K562 (cell line): Measurements from ENCODE around the gene AP4S1. TPM values are rescaled to one million over a fixed set of nuclear protein-coding genes. Genes with fewer than 3 reads are reported as not detected.

Experiments used
- ATAC-seq: fragments of 200-7000 bp; cut with Tn5 transposase; 3 replicates; pipeline ENCODE4 v1.9.1; 2020; ENCODE audit warnings: moderate library complexity
- BruUV-seq: library from RNA; stranded (reverse); fragments of 400-500 nt; replicated peaks from 2 replicates; lab custom pipeline; 2021; lab: Mats Ljungman, UMichigan
- CTCF ChIA-PET: fragments of 300-600 bp; formaldehyde crosslinking; extraction: SDS; loops from one replicate; lab custom pipeline; 2021; ENCODE audit warnings: low intra/inter-chr PET ratio; lab: Yijun Ruan, JAX
- POLR2A ChIA-PET: fragments of 300-600, 350-650 bp; sonication (Branson Sonifier 250); formaldehyde crosslinking; extraction: SDS; loops from one replicate; lab custom pipeline; 2021; ENCODE audit warnings: antibody characterized with exemption, inconsistent platforms; lab: Yijun Ruan, JAX
- DNase-seq, 4 experiments: peaks; one replicate each; pipeline versions ENCODE4 v3.0.0 to v3.0.0-alpha.2; 2011 to 2018; ENCODE audit warnings: low spot score in 3 of 4, mixed read lengths in 3 of 4; ENCODE audit errors: extremely low read depth in 1 of 4
- FAIRE-seq: peaks from 2 replicates; lab custom pipeline; 2011; peaks lifted over from hg19 to GRCh38; lab: Jason Lieb, UNC
- H2AFZ ChIP-seq: 2 replicates; pipeline ENCODE4 v1.6.0; 2011; ENCODE audit warnings: low read depth, low read length, control low read depth, inconsistent platforms
- H3K27ac ChIP-seq: fragments of 200-600 bp; 3 replicates; pipeline ENCODE4 v1.8.0; 2011; ENCODE audit warnings: low read depth, mild to moderate bottlenecking, control low read depth, inconsistent platforms, low read length, moderate library complexity, mixed read lengths; ENCODE audit errors: extremely low read depth
- H3K27me3 ChIP-seq, 2 experiments: fragments of 300-600 bp in 1 of 2; 2 replicates in 1 of 2; 3 replicates in 1 of 2; pipeline versions ENCODE4 v1.6.0 to v1.8.0; 2011; ENCODE audit warnings: inconsistent platforms in 2 of 2, low read length in 2 of 2, mild to moderate bottlenecking in 1 of 2, mixed read lengths in 1 of 2, moderate library complexity in 1 of 2; ENCODE audit not compliant: control insufficient read depth in 2 of 2, insufficient read depth in 2 of 2
- H3K36me3 ChIP-seq: fragments of 300-600 bp; 3 replicates; pipeline ENCODE4 v1.8.0; 2011; ENCODE audit warnings: mild to moderate bottlenecking, low read length, inconsistent platforms; ENCODE audit not compliant: control insufficient read depth, insufficient read depth
- H3K4me1 ChIP-seq, 2 experiments: fragments of 200-600 bp in 1 of 2; replicated peaks in 1 of 2; 2 replicates in 1 of 2; 3 replicates in 1 of 2; pipeline versions ENCODE4 v1.5.1 to v1.8.0; 2011; ENCODE audit warnings: inconsistent platforms in 2 of 2, low read length in 2 of 2, mild to moderate bottlenecking in 1 of 2, mixed read lengths in 1 of 2, moderate library complexity in 1 of 2; ENCODE audit not compliant: control insufficient read depth in 2 of 2, insufficient read depth in 2 of 2
- H3K4me2 ChIP-seq: 2 replicates; pipeline ENCODE4 v1.6.1; 2011; ENCODE audit warnings: low read length, control low read depth, inconsistent platforms, mixed read lengths; ENCODE audit not compliant: insufficient read depth
- H3K4me3 ChIP-seq: fragments of 200-600 bp; sonication (generic), shearing (Covaris generic); 2 replicates; pipeline ENCODE4 v1.5.1; 2016; ENCODE audit warnings: control low read depth, inconsistent platforms
- H3K79me2 ChIP-seq: fragments of 200-600 bp; 3 replicates; pipeline ENCODE4 v1.8.0; 2011; ENCODE audit warnings: low read length, inconsistent platforms; ENCODE audit not compliant: control insufficient read depth, insufficient read depth
- H3K9ac ChIP-seq, 2 experiments: 2 replicates each; pipeline versions ENCODE4 v1.6.0 to v1.6.1; 2011; ENCODE audit warnings: low read depth in 2 of 2, low read length in 2 of 2, control low read depth in 1 of 2, inconsistent platforms in 1 of 2, mild to moderate bottlenecking in 1 of 2, mixed read lengths in 1 of 2; ENCODE audit not compliant: insufficient read depth in 1 of 2
- H3K9me1 ChIP-seq: one replicate; pipeline ENCODE4 v1.6.0; 2011; ENCODE audit warnings: inconsistent platforms, mild to moderate bottlenecking, low read length, moderate library complexity; ENCODE audit not compliant: control insufficient read depth, insufficient read depth
- H3K9me3 ChIP-seq: replicated peaks from 2 replicates; pipeline ENCODE4 v1.5.1; 2011; ENCODE audit warnings: low read depth, low read length, inconsistent platforms; ENCODE audit not compliant: control insufficient read depth, insufficient read depth
- H4K20me1 ChIP-seq: replicated peaks from 2 replicates; pipeline ENCODE4 v1.6.1; 2011; ENCODE audit warnings: low read length, inconsistent platforms, mixed read lengths; ENCODE audit not compliant: control insufficient read depth, insufficient read depth
- EZH2 ChIP-seq: IDR thresholded peaks from 2 replicates; pipeline ENCODE4 v1.6.1; 2012; ENCODE audit warnings: low read depth, mild to moderate bottlenecking, inconsistent platforms, low read length, borderline replicate concordance
- FOXJ2 ChIP-seq: fragments of 200-800 bp; sonication (Bioruptor generic); IDR thresholded peaks from 2 replicates; pipeline ENCODE4 v1.6.1; 2016; ENCODE audit warnings: missing genetic modification characterization, missing compliant biosample characterization
- HDGF ChIP-seq: fragments of 450-650 bp; IDR thresholded peaks from 2 replicates; pipeline ENCODE4 v1.6.1; 2016
- HMG20A ChIP-seq: fragments of 450-650 bp; formaldehyde crosslinking; conservative IDR thresholded peaks from 2 replicates; pipeline ENCODE4 v1.4.0; 2020; ENCODE audit warnings: mild to moderate bottlenecking, mixed read lengths
- HNRNPL ChIP-seq: fragments of 200-400 bp; formaldehyde crosslinking; IDR thresholded peaks from 2 replicates; pipeline ENCODE4 v1.6.1; 2017; ENCODE audit warnings: low read depth, mild to moderate bottlenecking, low read length
- ILF3 ChIP-seq: fragments of 450-650 bp; IDR thresholded peaks from 2 replicates; pipeline ENCODE4 v1.6.1; 2018; ENCODE audit warnings: antibody characterized with exemption, mild to moderate bottlenecking, moderate library complexity, borderline replicate concordance
- IRF2 ChIP-seq: sonication (generic); formaldehyde crosslinking; IDR thresholded peaks from 2 replicates; pipeline ENCODE4 v1.8.1; 2022; ENCODE audit warnings: mild to moderate bottlenecking, missing genetic modification reagents
- MTA1 ChIP-seq: fragments of 450-650 bp; IDR thresholded peaks from 2 replicates; pipeline ENCODE4 v1.6.1; 2017; ENCODE audit warnings: borderline replicate concordance
- NCOA2 ChIP-seq, 2 experiments: fragments of 450-650 bp; IDR thresholded peaks; 2 replicates each; pipeline ENCODE4 v1.6.1; 2018; ENCODE audit warnings: mild to moderate bottlenecking in 2 of 2, moderate library complexity in 1 of 2; ENCODE audit not compliant: partially characterized antibody in 2 of 2
- OTX1 ChIP-seq: fragments of 450-650 bp; formaldehyde crosslinking; IDR thresholded peaks from 2 replicates; pipeline ENCODE4 v1.4.0; 2022; ENCODE audit warnings: mild to moderate bottlenecking
- POLR2AphosphoS2 ChIP-seq: IDR thresholded peaks from 2 replicates; pipeline ENCODE4 v1.6.1; 2012; ENCODE audit warnings: low read length, improper control_type of control experiment
- TBL1XR1 ChIP-seq, 2 experiments: IDR thresholded peaks; 2 replicates each; pipeline ENCODE4 v1.6.1; 2012; ENCODE audit warnings: improper control_type of control experiment in 2 of 2, low read length in 2 of 2, mild to moderate bottlenecking in 1 of 2
- TFAM ChIP-seq: fragments of 250-450 bp; sonication (Bioruptor Pico); conservative IDR thresholded peaks from 2 replicates; pipeline ENCODE4 v1.5.0; 2021; ENCODE audit warnings: mild to moderate bottlenecking, moderate library complexity
- XRCC5 ChIP-seq: fragments of 200-400 bp; formaldehyde crosslinking; IDR thresholded peaks from 2 replicates; pipeline ENCODE4 v1.6.1; 2017; ENCODE audit warnings: low read depth, mild to moderate bottlenecking, low read length
- ZNF561 ChIP-seq: fragments of 450-650 bp; formaldehyde crosslinking; conservative IDR thresholded peaks from 2 replicates; pipeline ENCODE4 v1.4.0; 2020; ENCODE audit warnings: mild to moderate bottlenecking, moderate library complexity
- ZNF76 ChIP-seq: fragments of 250-450 bp; sonication (Bioruptor Pico); IDR thresholded peaks from 2 replicates; pipeline ENCODE4 v1.4.0; 2020; ENCODE audit warnings: mild to moderate bottlenecking, moderate library complexity, borderline replicate concordance
- WGBS: fragments of 100-300 bp; shearing (Covaris generic); methylation state at CpG from one replicate; pipeline ENCODE4 v1.1.6; 2016; ENCODE audit warnings: low coverage, mixed read lengths; ENCODE audit not compliant: insufficient coverage; ENCODE audit errors: missing lambda C conversion rate; 5-methylcytosine and 5-hydroxymethylcytosine counted together
- in situ Hi-C: fragments of 300-500 bp; cut with MboI; formaldehyde crosslinking; loops from 4 replicates; pipeline ENCODE4 v1.15.0; 2018; ENCODE audit warnings: inconsistent platforms, mixed read lengths
- intact Hi-C: fragments of 100-400 bp; cut with micrococcal nuclease; formaldehyde crosslinking; loops from 2 replicates; pipeline ENCODE4 v1.14.2; 2022
- polyA plus RNA-seq, 8 experiments: library from polyadenylated mRNA; depleted of rRNA in 4 of 8; stranded (reverse) in 5 of 8; unstranded in 3 of 8; fragments of >200 nt; fragmentation: Nextera tagmentation in 2 of 8; fragmentation: Illumina TruSeq in 1 of 8; extraction: Ambion mirVana in 2 of 8; extraction: Trizol in 1 of 8; gene quantifications; 2 replicates each; pipeline versions ENCODE4 v1.2.1 to v1.2.3, GENCODE V29; 2011 to 2014; ENCODE audit warnings: inconsistent platforms in 1 of 8, missing spikeins in 1 of 8
- total RNA-seq, 7 experiments: library from RNA; depleted of rRNA in 6 of 7; stranded (reverse); fragments of >200 nt in 6 of 7; fragmentation: Illumina TruSeq in 2 of 7; extraction: Trizol in 2 of 7; gene quantifications; 2 replicates each; pipeline versions ENCODE4 v1.2.1 to v1.2.3, GENCODE V29; 2011 to 2021; ENCODE audit warnings: low replicate concordance in 1 of 7
- TF ChIP-seq, protein P1 (sequence below), 3 experiments: fragments of 200-800 bp in 1 of 3; sonication (Bioruptor generic) in 1 of 3; sonication (generic) in 1 of 3; formaldehyde crosslinking in 1 of 3; IDR thresholded peaks; 2 replicates each; pipeline versions ENCODE4 v1.6.1 to v1.8.0; 2016 to 2022; ENCODE audit warnings: mild to moderate bottlenecking in 2 of 3, missing compliant biosample characterization in 2 of 3, missing genetic modification characterization in 2 of 3, missing genetic modification reagents in 1 of 3
- TF ChIP-seq, protein P2 (sequence below): sonication (generic); formaldehyde crosslinking; IDR thresholded peaks from 2 replicates; pipeline ENCODE4 v1.8.1; 2023; ENCODE audit warnings: mild to moderate bottlenecking, missing genetic modification reagents

Gene AP4S1
- total and polyA plus RNA-seq, 9 of the 15 experiments (the other 6 are each of a cell fraction or from before 2014, with no cell fraction given) = 3.7 to 7.8 (median 5.9) TPM

DNA sequence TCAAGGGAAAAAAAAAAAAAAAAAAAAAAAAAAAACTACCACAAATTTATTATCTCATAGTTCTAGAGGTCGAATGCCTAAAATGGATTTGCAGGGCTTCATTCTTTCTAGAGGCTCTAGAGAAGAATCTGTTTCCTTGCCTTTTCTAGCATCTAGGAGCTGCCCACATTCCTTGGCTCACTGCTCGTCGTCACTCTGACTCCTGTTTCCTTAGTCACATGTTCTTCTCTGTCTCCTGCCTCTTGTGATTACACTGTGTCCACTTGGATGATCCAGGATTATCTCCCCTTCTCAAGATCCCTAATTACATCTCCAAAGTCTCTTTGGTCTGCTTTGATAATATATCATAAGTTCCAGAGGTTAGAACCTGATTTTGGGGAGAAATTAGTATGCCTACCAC lies 93.4 kb downstream of the AP4S1 start:
- 90% methylated on average over 3 of the region's 3 CpGs for WGBS
- TF ChIP-seq TBL1XR1 (IDR thresholded peaks at IDR 0.05; ENCODE audit: low read length in 2 of 2) (no peak), ZNF561 (CRISPR knock-in tag) (no peak), XRCC5 (no peak), MTA1 (no peak), HNRNPL (no peak), NCOA2 (IDR thresholded peaks at IDR 0.05; ENCODE audit: partially characterized antibody in 2 of 2) (no peak), TFAM (CRISPR knock-in tag) (no peak), POLR2AphosphoS2 (no peak), EZH2 (no peak), FOXJ2 (tag) (no peak), OTX1 (no peak), ZNF76 (CRISPR knock-in tag) (no peak), ILF3 (no peak), HMG20A (no peak), HDGF (no peak), IRF2 (no peak)
- TF ChIP-seq, protein P1, sequence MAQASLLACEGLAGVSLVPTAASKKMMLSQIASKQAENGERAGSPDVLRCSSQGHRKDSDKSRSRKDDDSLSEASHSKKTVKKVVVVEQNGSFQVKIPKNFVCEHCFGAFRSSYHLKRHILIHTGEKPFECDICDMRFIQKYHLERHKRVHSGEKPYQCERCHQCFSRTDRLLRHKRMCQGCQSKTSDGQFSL (CRISPR knock-in tag; IDR thresholded peaks at IDR 0.05) = no peak
- TF ChIP-seq, protein P1 (tag; IDR thresholded peaks at IDR 0.05) = no peak
- TF ChIP-seq, protein P2, sequence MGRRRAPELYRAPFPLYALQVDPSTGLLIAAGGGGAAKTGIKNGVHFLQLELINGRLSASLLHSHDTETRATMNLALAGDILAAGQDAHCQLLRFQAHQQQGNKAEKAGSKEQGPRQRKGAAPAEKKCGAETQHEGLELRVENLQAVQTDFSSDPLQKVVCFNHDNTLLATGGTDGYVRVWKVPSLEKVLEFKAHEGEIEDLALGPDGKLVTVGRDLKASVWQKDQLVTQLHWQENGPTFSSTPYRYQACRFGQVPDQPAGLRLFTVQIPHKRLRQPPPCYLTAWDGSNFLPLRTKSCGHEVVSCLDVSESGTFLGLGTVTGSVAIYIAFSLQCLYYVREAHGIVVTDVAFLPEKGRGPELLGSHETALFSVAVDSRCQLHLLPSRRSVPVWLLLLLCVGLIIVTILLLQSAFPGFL = no peak
- TF ChIP-seq, all 486 proteins: peak for 0
- in situ Hi-C loops (no loop called here), intact Hi-C loops (no loop called here)
- FAIRE-seq (no peak), ATAC-seq (no peak), DNase-seq (no peak)
- CTCF ChIA-PET = no interaction called here
- no peak overlapping the region for H3K27ac ChIP-seq
- no peak overlapping the region for H3K4me3 ChIP-seq
- H3K36me3 ChIP-seq = peaks cover 95% of the 10 kb centered on the region
- no peaks in the 10 kb centered on the region for H4K20me1 ChIP-seq
- H3K4me1 ChIP-seq = no peaks in the 10 kb centered on the region
- H2AFZ ChIP-seq = no peak overlapping the region
- H3K4me2 ChIP-seq = no peak overlapping the region
- BruUV-seq = no TSS peak
- H3K9me3 ChIP-seq = no peaks in the 10 kb centered on the region
- no peaks in the 10 kb centered on the region for H3K79me2 ChIP-seq
- H3K9ac ChIP-seq = no peak overlapping the region
- H3K27me3 ChIP-seq = no peaks in the 10 kb centered on the region
- POLR2A ChIA-PET = no interaction called here
- H3K9me1 ChIP-seq = no peaks in the 10 kb centered on the region
